Measurements from ENCODE around the gene ACOT6. TPM values are rescaled to one million over a fixed set of nuclear protein-coding genes. Genes with fewer than 3 reads are reported as not detected.
A peak's percentile ranks its signal among the peaks of the same experiment; 100 is the strongest.

The ACOT6 gene
- total RNA-seq, 2 experiments from 2014 or later, result not detected

DNA sequence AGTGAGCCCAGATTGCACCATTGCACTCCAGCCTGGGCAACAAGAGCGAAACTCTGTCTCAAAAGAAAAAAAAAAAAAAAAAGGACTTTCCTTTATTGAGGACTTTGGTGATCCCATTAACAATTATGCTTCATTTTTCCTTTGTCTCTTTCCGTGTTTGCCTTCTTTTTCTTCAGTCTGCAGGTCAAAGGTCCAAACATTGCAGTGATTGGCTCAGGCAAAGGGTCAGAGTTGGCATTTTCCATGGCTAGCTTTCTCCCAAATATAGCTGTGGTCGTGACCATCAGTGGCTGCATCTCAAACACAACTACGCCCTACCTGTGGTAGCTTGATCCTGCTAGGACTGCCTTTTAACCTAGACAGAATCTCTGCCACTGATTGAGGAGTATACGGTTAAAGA lies 25.5 kb downstream of the ACOT6 start:
- intact Hi-C loops (cut with micrococcal nuclease), result no loop called here
- TF ChIP-seq, protein P1, sequence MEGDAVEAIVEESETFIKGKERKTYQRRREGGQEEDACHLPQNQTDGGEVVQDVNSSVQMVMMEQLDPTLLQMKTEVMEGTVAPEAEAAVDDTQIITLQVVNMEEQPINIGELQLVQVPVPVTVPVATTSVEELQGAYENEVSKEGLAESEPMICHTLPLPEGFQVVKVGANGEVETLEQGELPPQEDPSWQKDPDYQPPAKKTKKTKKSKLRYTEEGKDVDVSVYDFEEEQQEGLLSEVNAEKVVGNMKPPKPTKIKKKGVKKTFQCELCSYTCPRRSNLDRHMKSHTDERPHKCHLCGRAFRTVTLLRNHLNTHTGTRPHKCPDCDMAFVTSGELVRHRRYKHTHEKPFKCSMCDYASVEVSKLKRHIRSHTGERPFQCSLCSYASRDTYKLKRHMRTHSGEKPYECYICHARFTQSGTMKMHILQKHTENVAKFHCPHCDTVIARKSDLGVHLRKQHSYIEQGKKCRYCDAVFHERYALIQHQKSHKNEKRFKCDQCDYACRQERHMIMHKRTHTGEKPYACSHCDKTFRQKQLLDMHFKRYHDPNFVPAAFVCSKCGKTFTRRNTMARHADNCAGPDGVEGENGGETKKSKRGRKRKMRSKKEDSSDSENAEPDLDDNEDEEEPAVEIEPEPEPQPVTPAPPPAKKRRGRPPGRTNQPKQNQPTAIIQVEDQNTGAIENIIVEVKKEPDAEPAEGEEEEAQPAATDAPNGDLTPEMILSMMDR (IDR thresholded peaks at IDR 0.05), result no peak
- Mint-ChIP-seq H3K4me3 (no peak overlapping the region), H3K27ac (no peak overlapping the region), H3K4me1 (ENCODE audit: low read depth) (peaks cover 7% of the 10 kb centered on the region), H3K36me3 (ENCODE audit: low read depth) (no peaks in the 10 kb centered on the region), H3K9me3 (no peaks in the 10 kb centered on the region), H3K27me3 (peaks cover 2% of the 10 kb centered on the region)
- POLR2A ChIA-PET, result no interaction called here
- ATAC-seq, result no peak
- CTCF ChIA-PET, result interaction anchor here (1.1 to 2.5 kb wide), 2 partner anchors 69 to 130 kb away, joined by 4 to 10 read pairs; partner anchors contain the start of gene ACOT2
- no peak for DNase-seq

DNA sequence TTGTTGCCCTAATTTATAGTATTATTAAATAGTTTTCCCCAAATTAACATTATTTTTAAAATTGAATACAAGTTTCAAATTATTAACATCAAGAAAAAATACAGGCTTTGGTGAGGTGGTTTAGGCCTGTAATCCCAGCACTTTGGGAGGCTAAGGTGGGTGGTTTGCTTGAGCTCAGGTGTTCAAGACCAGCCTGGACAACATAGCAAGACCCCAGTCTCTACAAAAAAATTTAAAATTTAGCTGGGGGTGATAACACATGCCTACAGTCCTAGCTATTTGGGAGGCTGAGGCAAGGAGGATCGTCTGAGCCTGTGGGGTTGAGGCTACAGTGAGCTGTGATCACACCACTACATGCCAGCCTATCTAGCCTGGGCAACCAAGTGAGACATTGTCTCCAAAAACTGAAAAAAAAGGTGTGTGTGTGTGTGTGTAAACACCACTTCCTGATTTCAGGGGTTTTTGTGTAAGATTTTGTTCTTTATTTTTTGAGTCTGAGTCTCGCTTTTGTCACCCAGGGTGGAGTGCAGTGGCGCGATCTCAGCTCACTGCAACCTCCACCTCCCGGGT lies 28.6 kb downstream of the ACOT6 start:
- Mint-ChIP-seq H3K27me3 (no peaks in the 10 kb centered on the region), H3K4me1 (ENCODE audit: low read depth) (peaks cover 14% of the 10 kb centered on the region), H3K27ac (no peak overlapping the region), H3K9me3 (no peaks in the 10 kb centered on the region), H3K4me3 (no peak overlapping the region), H3K36me3 (ENCODE audit: low read depth) (no peaks in the 10 kb centered on the region)
- ChIA-PET CTCF (interaction anchor here (2.4 kb wide), 1 partner anchor 15 kb away, joined by 7 read pairs; no protein-coding TSS in a partner anchor), POLR2A (interaction anchor here (0.6 to 0.7 kb wide), 2 partner anchors 13 to 146 kb away, joined by 3 read pairs; no protein-coding TSS in a partner anchor)
- DNase-seq (no peak), ATAC-seq (no peak)
- intact Hi-C loops (cut with micrococcal nuclease), result no loop called here
- TF ChIP-seq, protein P1 (IDR thresholded peaks at IDR 0.05), result no peak

DNA sequence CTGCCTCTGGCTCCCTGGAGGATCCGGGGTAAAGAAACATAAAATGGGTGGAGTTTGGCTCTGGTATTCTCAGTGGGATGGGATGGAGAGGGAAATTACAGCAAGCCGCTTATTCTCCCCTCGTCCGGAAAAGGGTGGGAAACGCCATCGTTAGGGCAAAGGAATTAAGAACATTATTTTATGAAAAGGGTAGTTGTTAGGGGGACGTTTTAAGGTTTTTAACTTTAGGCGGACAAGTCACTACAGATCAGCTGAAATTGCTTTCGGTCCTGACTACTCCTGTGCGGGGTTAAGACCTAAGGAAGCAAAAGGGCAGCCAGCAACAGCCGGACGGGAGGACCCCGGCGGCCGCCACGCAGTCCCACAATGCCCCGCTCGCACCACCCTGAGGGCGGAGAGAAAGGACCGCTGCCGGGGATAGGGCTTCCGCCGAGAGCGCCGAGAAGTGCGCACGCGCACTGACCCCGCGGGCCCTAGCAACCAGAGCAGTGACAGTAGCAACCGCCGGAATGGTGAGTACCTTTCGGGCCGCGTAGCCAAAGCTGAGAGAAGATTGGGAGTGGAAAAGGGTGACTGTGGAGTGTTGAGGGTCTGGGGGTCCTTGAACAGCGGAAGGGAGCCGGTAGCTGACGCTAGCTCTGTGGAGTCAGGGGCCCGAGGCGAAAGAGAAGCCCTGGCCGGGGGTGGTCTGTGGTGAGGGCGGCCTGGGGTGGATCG lies 32.4 kb downstream of the ACOT6 start, which contains the start of gene DNAL1:
TSS of gene DNAL1 (plus strand) at position 456 of the 717 bp plus-strand sequence. CDS start at position 510, 54 bp downstream.
- H3K27me3 Mint-ChIP-seq, result no peaks in the 10 kb centered on the region
- POLR2A ChIA-PET, result interaction anchor here (0.8 to 1.3 kb wide), 4 partner anchors 9 to 115 kb away, joined by 3 to 5 read pairs (median 4); no protein-coding TSS in a partner anchor

DNA sequence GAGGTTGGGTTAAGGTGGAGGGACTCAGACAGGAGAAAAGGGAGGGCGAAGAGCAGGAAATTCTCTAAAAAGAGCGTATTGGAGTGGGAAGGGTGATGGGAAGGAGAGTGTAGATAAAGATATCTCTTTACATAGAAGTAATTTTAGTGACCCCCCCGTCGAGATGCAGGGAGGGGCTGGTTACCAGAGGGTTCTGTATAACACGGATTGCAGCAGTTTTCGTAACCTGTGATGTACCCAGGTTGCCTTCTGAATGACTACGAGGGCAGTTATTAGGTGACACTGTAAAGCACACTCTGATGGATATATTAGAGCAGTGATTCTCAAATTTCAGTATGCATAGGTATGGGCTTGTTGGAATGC lies 32.9 kb downstream of the ACOT6 start:
- intact Hi-C loops (cut with micrococcal nuclease), result no loop called here
- CTCF ChIA-PET, result interaction anchor here (4.5 kb wide), 1 partner anchor 12 kb away, joined by 22 read pairs; no protein-coding TSS in a partner anchor
- Mint-ChIP-seq H3K9me3 (no peaks in the 10 kb centered on the region), H3K27ac (peak overlapping the region; percentile 93), H3K4me1 (ENCODE audit: low read depth) (peaks cover 11% of the 10 kb centered on the region), H3K4me3 (peak overlapping the region; percentile 81), H3K36me3 (ENCODE audit: low read depth) (no peaks in the 10 kb centered on the region), H3K27me3 (no peaks in the 10 kb centered on the region)
- no peak for DNase-seq
- no peak for ATAC-seq
- TF ChIP-seq, protein P1 (IDR thresholded peaks at IDR 0.05), result no peak
- POLR2A ChIA-PET, result interaction anchor here (0.9 to 1.3 kb wide), 3 partner anchors 10 to 69 kb away, joined by 3 to 5 read pairs (median 5); partner anchors contain the start of gene PNMA1

More for the DNA sequence above, 32.4 kb downstream of the ACOT6 start, which contains the start of gene DNAL1:
- peak within 1 kb of the TSS; percentile 93 for H3K27ac Mint-ChIP-seq
- ATAC-seq (peak; percentile 100), DNase-seq (peak; percentile 94)
- CTCF ChIA-PET, result interaction anchor here (1.2 to 4.5 kb wide), 2 partner anchors 12 to 74 kb away, joined by 3 to 22 read pairs; no protein-coding TSS in a partner anchor
- no peaks in the 10 kb centered on the region for H3K9me3 Mint-ChIP-seq
- peaks cover 11% of the 10 kb centered on the region for H3K4me1 Mint-ChIP-seq (ENCODE audit: low read depth)
- H3K4me3 Mint-ChIP-seq, result peak within 1 kb of the TSS; percentile 81
- TF ChIP-seq, protein P1 (IDR thresholded peaks at IDR 0.05), result no peak
- no peaks in the 10 kb centered on the region for H3K36me3 Mint-ChIP-seq (ENCODE audit: low read depth)
- intact Hi-C loops (cut with micrococcal nuclease), result loop anchor here (1.0 kb wide), 1 partner anchor 52 kb away; no protein-coding TSS in a partner anchor

All from activated CD8-positive, alpha-beta T cell treated with anti-CD3 and anti-CD28 coated beads for 36 hours (primary cell).